GM12874 (cell line): ENCODE measurements around the gene MICAL3.
A peak's percentile ranks its signal among the peaks of the same experiment; 100 is the strongest.

ENCODE experiments used
- TF ChIP-seq, protein P1 (sequence below): IDR thresholded peaks from 2 replicates; pipeline ENCODE4 v1.5.1; 2011; ENCODE audit warnings: low read depth, mild to moderate bottlenecking, control low read depth, low read length, moderate library complexity; ENCODE audit not compliant: insufficient read depth

Gene MICAL3

DNA sequence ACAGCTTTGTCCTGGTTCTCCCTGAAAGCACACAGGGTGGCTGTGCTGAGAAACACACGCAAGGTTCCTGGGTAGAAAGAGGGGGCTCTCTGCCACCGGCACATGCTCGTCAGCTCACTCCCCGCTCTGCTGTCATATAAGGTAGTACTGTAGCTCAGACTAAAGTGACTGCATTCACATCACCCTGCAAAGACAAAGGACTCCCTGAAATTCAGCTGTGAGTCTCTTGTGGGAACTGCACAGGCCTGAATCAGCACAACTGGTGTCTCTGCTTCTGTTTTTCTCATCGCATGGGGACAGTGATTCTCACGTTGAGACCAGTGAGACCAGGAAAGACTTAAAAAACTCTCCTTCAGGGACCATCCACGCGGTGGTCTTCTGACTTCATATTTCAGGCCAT, 126.0 kb downstream of the MICAL3 start:
- TF ChIP-seq, protein P1, sequence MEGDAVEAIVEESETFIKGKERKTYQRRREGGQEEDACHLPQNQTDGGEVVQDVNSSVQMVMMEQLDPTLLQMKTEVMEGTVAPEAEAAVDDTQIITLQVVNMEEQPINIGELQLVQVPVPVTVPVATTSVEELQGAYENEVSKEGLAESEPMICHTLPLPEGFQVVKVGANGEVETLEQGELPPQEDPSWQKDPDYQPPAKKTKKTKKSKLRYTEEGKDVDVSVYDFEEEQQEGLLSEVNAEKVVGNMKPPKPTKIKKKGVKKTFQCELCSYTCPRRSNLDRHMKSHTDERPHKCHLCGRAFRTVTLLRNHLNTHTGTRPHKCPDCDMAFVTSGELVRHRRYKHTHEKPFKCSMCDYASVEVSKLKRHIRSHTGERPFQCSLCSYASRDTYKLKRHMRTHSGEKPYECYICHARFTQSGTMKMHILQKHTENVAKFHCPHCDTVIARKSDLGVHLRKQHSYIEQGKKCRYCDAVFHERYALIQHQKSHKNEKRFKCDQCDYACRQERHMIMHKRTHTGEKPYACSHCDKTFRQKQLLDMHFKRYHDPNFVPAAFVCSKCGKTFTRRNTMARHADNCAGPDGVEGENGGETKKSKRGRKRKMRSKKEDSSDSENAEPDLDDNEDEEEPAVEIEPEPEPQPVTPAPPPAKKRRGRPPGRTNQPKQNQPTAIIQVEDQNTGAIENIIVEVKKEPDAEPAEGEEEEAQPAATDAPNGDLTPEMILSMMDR: no peak

- TF ChIP-seq, protein P1: no peak
Measured at GRCh38 chr22:17897858-17898257, 126.5 kb downstream of the MICAL3 start.

GRCh38 chr22:17897426-17897825, 126.9 kb downstream of the MICAL3 start:
- TF ChIP-seq, protein P1: no peak

DNA sequence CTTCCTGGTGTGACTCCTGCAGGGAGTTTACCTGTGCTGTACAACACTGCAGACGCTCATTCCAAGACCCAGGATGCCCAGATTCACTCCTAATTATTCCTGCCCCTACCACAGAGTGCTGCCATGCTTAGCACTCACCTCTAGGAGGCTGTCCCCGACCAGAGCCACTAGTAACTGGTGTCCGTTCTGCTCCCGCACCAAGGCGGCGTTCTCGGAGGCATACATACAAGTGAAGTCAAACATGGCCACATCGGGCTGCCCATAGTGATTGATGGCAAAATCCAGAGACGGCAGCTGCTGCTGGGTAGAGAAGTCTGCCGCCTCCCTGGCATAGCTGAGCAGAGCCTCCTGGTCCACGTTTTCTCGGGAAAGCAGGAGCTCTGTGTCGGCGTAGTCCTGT, 127.8 kb downstream of the MICAL3 start:
- TF ChIP-seq, protein P1: peak; percentile 7; the same call in 1 of the 2 replicates

DNA sequence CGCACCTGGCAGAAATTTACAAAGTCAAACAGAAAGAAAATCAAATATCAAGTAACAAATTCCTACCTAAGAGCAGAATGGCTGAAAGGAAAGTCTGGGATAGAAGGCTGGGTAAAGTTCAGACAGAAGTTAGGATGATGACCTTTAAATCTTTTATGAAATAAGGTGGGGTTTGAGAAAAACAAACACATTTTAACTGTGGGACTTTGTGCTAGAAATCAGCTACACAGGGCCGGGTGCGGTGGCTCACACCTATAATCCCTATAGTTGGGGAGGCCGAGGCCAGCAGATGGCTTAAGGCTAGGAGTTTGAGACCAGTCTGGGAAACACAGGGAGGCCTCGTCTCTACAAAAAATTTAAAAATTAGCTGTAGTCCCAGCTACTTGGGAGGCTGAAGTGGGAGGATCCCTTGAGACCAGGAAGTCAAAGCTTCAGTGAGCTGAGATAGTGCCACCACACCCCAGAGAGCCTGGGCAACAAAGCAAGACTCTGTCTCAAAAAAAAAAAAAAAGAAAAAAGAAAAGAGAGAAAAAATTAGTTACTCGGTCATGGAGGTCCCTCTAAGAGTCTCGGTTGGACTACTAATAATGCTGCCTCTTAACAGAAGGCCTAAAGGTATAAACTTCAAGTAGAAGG, 130.3 kb downstream of the MICAL3 start:
- TF ChIP-seq, protein P1: no peak

DNA sequence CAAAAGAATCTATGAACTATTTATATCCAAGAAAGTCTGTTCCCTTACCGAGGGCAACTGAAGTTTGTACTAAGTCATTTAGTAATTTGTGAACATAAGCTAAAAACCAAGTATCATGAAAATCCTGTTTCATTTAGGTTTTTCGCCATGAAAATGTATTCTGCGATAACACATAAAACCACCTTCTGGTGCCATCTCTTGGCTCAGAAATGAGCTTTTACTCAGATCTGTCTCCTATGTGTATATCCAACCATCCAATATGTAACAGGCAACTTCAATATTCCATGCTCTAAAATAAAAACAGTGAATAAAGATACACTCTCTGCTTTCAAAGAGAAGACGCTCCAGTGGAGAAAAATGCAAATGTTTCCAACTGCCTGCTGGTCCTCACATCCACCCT, 132.0 kb downstream of the MICAL3 start:
- TF ChIP-seq, protein P1: no peak

DNA sequence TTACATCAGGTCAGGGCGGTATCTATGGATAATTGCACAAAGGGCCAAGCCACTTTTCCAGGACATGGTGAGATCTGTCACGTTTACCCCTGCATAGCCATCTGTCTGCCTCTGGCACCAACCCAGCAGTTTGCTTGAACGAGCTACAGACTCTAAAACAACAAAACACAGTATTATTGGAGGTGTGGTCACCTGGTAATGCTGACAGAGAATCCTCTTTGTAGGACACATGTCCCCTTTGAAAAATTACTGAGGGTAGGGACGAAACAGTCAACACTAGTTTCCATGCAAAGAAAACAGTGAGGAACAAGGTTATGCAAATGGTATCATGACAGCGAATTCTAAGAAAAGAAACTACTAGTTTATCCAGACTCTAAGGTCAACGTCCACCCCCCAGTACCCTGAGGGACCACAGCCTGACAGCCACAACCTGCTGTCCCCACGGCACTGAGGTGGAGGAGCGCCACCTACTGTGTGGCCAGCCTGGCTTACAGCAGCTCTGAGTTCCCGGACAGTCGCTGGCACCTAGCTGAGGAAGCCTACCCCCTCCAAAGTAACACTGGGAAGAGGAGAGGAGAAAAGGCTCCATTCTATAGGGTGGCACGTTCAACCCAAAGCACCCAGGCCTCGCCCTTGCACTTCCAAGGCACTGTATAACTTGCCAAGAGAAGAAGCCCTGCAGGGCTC, 132.7 kb downstream of the MICAL3 start:
- TF ChIP-seq, protein P1: peak; percentile 37
